Heart left ventricle (tissue), 16 donors: ENCODE results near the gene MLC1. TPM values are rescaled to one million over a fixed set of nuclear protein-coding genes. Genes with fewer than 3 reads are reported as not detected.

Source experiments
- ATAC-seq, 4 donors: fragments of 200-7000 bp; cut with Tn5 transposase; one replicate each; pipeline ENCODE4 v1.9.1; 2020 to 2022; ENCODE audit warnings: moderate library complexity in 4 of 4, mild to moderate bottlenecking in 3 of 4, moderate number of reproducible peaks in 1 of 4
- DNase-seq, 5 donors: peaks; one replicate each; pipeline ENCODE4 v3.0.0-alpha.2; 2020
- H3K27ac ChIP-seq, 12 donors: fragments of 200-600 bp; sonication (generic) in 4 of 12; one replicate each; pipeline versions ENCODE4 v1.5.0 to v1.8.0; 2016 to 2022; ENCODE audit warnings: mild to moderate bottlenecking in 2 of 12
- H3K27me3 ChIP-seq, 9 donors: fragments of 200-600 bp; sonication (generic) in 2 of 9; one replicate each; pipeline versions ENCODE4 v1.5.1 to v1.8.0; 2016 to 2022; ENCODE audit warnings: mild to moderate bottlenecking in 3 of 9
- H3K36me3 ChIP-seq, 9 donors: fragments of 200-600 bp; sonication (generic) in 2 of 9; one replicate each; pipeline versions ENCODE4 v1.5.0 to v1.8.0; 2018 to 2022; ENCODE audit warnings: mild to moderate bottlenecking in 2 of 9
- H3K4me1 ChIP-seq, 12 donors: fragments of 200-600 bp; sonication (generic) in 4 of 12; one replicate each; pipeline versions ENCODE4 v1.5.0 to v1.8.0; 2016 to 2022; ENCODE audit warnings: mild to moderate bottlenecking in 3 of 12
- H3K4me3 ChIP-seq, 12 donors: fragments of 200-600 bp; sonication (generic) in 4 of 12; one replicate each; pipeline versions ENCODE4 v1.5.0 to v1.8.0; 2017 to 2022; ENCODE audit warnings: mild to moderate bottlenecking in 9 of 12, moderate library complexity in 4 of 12
- H3K9me3 ChIP-seq, 12 donors: fragments of 200-600 bp; sonication (generic) in 4 of 12; one replicate each; pipeline versions ENCODE4 v1.5.0 to v1.8.0; 2016 to 2022; ENCODE audit warnings: mild to moderate bottlenecking in 1 of 12
- CTCF ChIP-seq, 12 donors: fragments of 200-600 bp; sonication (generic) in 4 of 12; IDR thresholded peaks; one replicate each; pipeline versions ENCODE4 v1.5.0 to v1.8.0; 2018 to 2022; ENCODE audit warnings: antibody characterized with exemption in 12 of 12, mild to moderate bottlenecking in 5 of 12
- POLR2A ChIP-seq, 2 donors: fragments of 450-650 bp; IDR thresholded peaks; one replicate each; pipeline ENCODE4 v1.6.1; 2017; ENCODE audit warnings: antibody characterized with exemption in 2 of 2, mild to moderate bottlenecking in 2 of 2, moderate library complexity in 2 of 2
- WGBS, 4 donors: extraction: QIAGEN DNeasy Blood & Tissue Kit in 2 of 4; methylation state at CpG; one replicate each; pipeline versions ENCODE4 v1.1.5 to v1.1.7; 2013 to 2018; 5-methylcytosine and 5-hydroxymethylcytosine counted together
- intact Hi-C, 10 donors: fragments of 100-400 bp; cut with DNase I; formaldehyde crosslinking; loops; one replicate each; pipeline versions ENCODE4 v1.11.1 to v1.14.2; 2022
- polyA plus RNA-seq, 2 donors: library from polyadenylated mRNA; stranded (reverse); fragments of 200-250 nt; gene quantifications; one replicate each; pipeline ENCODE4 v1.2.3, GENCODE V29; 2013
- total RNA-seq, 9 donors: library from RNA; depleted of rRNA in 2 of 9; stranded (reverse); fragments of >200 nt in 2 of 9; fragmentation: NEBNext Ultra II Directional in 3 of 9; extraction: Animal tissue kit (Norgen Biotek cat#: 25700) in 3 of 9; gene quantifications; one replicate each; pipeline versions ENCODE4 v1.1.0 to v1.2.4, GENCODE V29; 2016 to 2023
- donor health status: ischemic (EF 13 %, LVEDD 7.1; RV severe dilation, severe dysfunction).
- donor health status: healthy with polysubstance abuse.
- donor health status: DM: no; HTN: yes; CAD: no.
- donor health status: DM: no; HTN: no; CAD: no.
- donor health status: ischemic (EF 25% LVEDD 6.9; RV normal size, moderate dysfunction).
- donor health status: ischemic (EF 25% LVEDD 5.7; RV mildly dilated, moderate dysfunction).
- donor health status: healthy.
- donor health status: DM: yes; HTN: yes; CAD: no.
- donor health status: ischemic (EF 35%, LVEDD 5.7; RV mildly dilated, moderate dysfunction).
- donor health status: nonischemic (EF 11% LVEDD 7.7; RV severe dilation, severe dysfunction).
- donor health status: DM: yes; HTN: yes; CAD: no.
- donor health status: PGD.
- donor health status: ischemic (EF 29% LVEDD 5.4; RV normal size, mild dysfunction).
- donor health status: nonischemic (EF 23%, LVEDD 6.1; RV moderate dilation, normal function).

MLC1 gene
- total and polyA plus RNA-seq, 11 donors = 0.03 to 0.80 (median 0.15) TPM; not detected in 5

- H3K4me3 ChIP-seq = no peak overlapping the region
- peaks cover 0 to 8% (median 0%) of the 10 kb centered on the region in 9 donors for H3K27me3 ChIP-seq
- TF ChIP-seq CTCF (IDR thresholded peaks at IDR 0.05) (no peak), POLR2A (IDR thresholded peaks at IDR 0.05) (no peak)
- WGBS, 4 donors = 69 to 82% (median 77%) methylated on average over 5 to 14 of the region's 14 CpGs
- DNase-seq (no peak), ATAC-seq (no peak)
- no peaks in the 10 kb centered on the region for H3K36me3 ChIP-seq
- peaks cover 0 to 21% (median 4%) of the 10 kb centered on the region in 12 donors for H3K4me1 ChIP-seq
- peaks cover 0 to 25% (median 10%) of the 10 kb centered on the region in 12 donors for H3K9me3 ChIP-seq
- H3K27ac ChIP-seq = peak overlapping the region in 3 of 12 donors; percentile 9 to 66 (median 53)
- intact Hi-C loops = no loop called here
Measured at GRCh38 chr22:50119169-50119767, 34.0 kb upstream of the MLC1 start.

- peak in 3 of 4 donors; percentile 48 to 70 (median 59) for ATAC-seq
- Histone ChIP-seq H3K4me1 (peaks cover 0 to 21% (median 4%) of the 10 kb centered on the region in 12 donors), H3K27me3 (peaks cover 0 to 8% (median 0%) of the 10 kb centered on the region in 9 donors), H3K4me3 (no peak overlapping the region), H3K36me3 (no peaks in the 10 kb centered on the region), H3K27ac (peak overlapping the region in 2 of 12 donors; percentile 39 to 66), H3K9me3 (peaks cover 0 to 20% (median 10%) of the 10 kb centered on the region in 12 donors)
- 10 to 20% (median 15%) methylated on average over 10 of the region's 10 CpGs for WGBS, 4 donors
- TF ChIP-seq POLR2A (IDR thresholded peaks at IDR 0.05) = no peak
- no peak for TF ChIP-seq CTCF (IDR thresholded peaks at IDR 0.05)
- DNase-seq = peak in 1 of 5 donors; percentile 34
- intact Hi-C loops = no loop called here
Measured at GRCh38 chr22:50118557-50119168, 33.4 kb upstream of the MLC1 start.

GRCh38 chr22:50118129-50118528, 32.9 kb upstream of the MLC1 start:
- Histone ChIP-seq H3K27ac (peak overlapping the region in 1 of 12 donors; percentile 29), H3K4me3 (no peak overlapping the region), H3K4me1 (peaks cover 0 to 21% (median 4%) of the 10 kb centered on the region in 12 donors), H3K36me3 (no peaks in the 10 kb centered on the region), H3K27me3 (peaks cover 0 to 8% (median 0%) of the 10 kb centered on the region in 9 donors), H3K9me3 (peaks cover 0 to 14% (median 5%) of the 10 kb centered on the region in 12 donors)
- intact Hi-C loops = no loop called here
- ATAC-seq = no peak
- no peak for DNase-seq
- 59 to 72% (median 67%) methylated on average over 3 of the region's 3 CpGs for WGBS, 4 donors
- no peak for TF ChIP-seq POLR2A (IDR thresholded peaks at IDR 0.05)
- no peak for TF ChIP-seq CTCF (IDR thresholded peaks at IDR 0.05)

- WGBS, 4 donors = 89 to 92% (median 90%) methylated on average over 19 of the region's 19 CpGs
- H3K4me1 ChIP-seq = peaks cover 0 to 26% (median 8%) of the 10 kb centered on the region in 12 donors
- ATAC-seq (no peak), DNase-seq (no peak)
- H3K4me3 ChIP-seq = no peak overlapping the region
- peaks cover 0 to 8% (median 0%) of the 10 kb centered on the region in 9 donors for H3K27me3 ChIP-seq
- intact Hi-C loops = no loop called here
- no peak overlapping the region for H3K27ac ChIP-seq
- H3K36me3 ChIP-seq = no peaks in the 10 kb centered on the region
- peaks cover 0 to 6% (median 0%) of the 10 kb centered on the region in 12 donors for H3K9me3 ChIP-seq
- TF ChIP-seq POLR2A (IDR thresholded peaks at IDR 0.05) (no peak), CTCF (IDR thresholded peaks at IDR 0.05) (no peak)
Measured at GRCh38 chr22:50117168-50117762, 32.0 kb upstream of the MLC1 start.
